Stomach (tissue), 9 donors: ENCODE data around the gene DNAAF1. TPM values are rescaled to one million over a fixed set of nuclear protein-coding genes. Genes with fewer than 3 reads are reported as not detected.

Source experiments
- DNase-seq, 2 donors: peaks; one replicate each; pipeline versions ENCODE4 v3.0.0 to v3.0.0-alpha.2; 2013 to 2019
- H3K27ac ChIP-seq, 5 donors: fragments of 200-600 bp in 4 of 5; sonication (generic) in 4 of 5; one replicate each; pipeline ENCODE4 v1.5.1; 2013 to 2019; ENCODE audit warnings: mild to moderate bottlenecking in 1 of 5, moderate library complexity in 1 of 5
- H3K27me3 ChIP-seq, 3 donors: fragments of 200-600 bp; sonication (generic); one replicate each; pipeline ENCODE4 v1.5.1; 2017 to 2019; ENCODE audit warnings: mixed run types in 1 of 3
- H3K36me3 ChIP-seq, 4 donors: fragments of 200-600 bp; sonication (generic); 1 replicate in 3 of 4; 2 replicates in 1 of 4; pipeline ENCODE4 v1.5.1; 2016 to 2019
- H3K4me1 ChIP-seq, 4 donors: fragments of 200-600 bp; sonication (generic); one replicate each; pipeline ENCODE4 v1.5.1; 2016 to 2019
- H3K4me3 ChIP-seq, 4 donors: fragments of 200-600 bp; sonication (generic) in 3 of 4; one replicate each; pipeline ENCODE4 v1.5.1; 2016 to 2019; ENCODE audit warnings: mild to moderate bottlenecking in 1 of 4
- H3K9me3 ChIP-seq, 4 donors: fragments of 200-600 bp; sonication (generic); one replicate each; pipeline ENCODE4 v1.5.1; 2016 to 2019
- CTCF ChIP-seq, 7 experiments: fragments of 450-650 bp in 4 of 7; fragments of 200-600 bp in 3 of 7; sonication (generic) in 3 of 7; IDR thresholded peaks; one replicate each; pipeline ENCODE4 v1.5.1; 2016 to 2019; ENCODE audit warnings: antibody characterized with exemption in 7 of 7, control low read depth in 2 of 7, mild to moderate bottlenecking in 1 of 7
- EP300 ChIP-seq: sonication (generic); formaldehyde crosslinking; IDR thresholded peaks from one replicate; pipeline ENCODE4 v1.6.1; 2017; ENCODE audit warnings: antibody characterized with exemption
- POLR2A ChIP-seq, 4 donors: fragments of 450-650 bp; IDR thresholded peaks; one replicate each; pipeline ENCODE4 v1.6.1; 2016; ENCODE audit warnings: antibody characterized with exemption in 4 of 4, control low read depth in 2 of 4, mild to moderate bottlenecking in 1 of 4, moderate library complexity in 1 of 4
- POLR2AphosphoS5 ChIP-seq, 3 donors: sonication (generic); formaldehyde crosslinking; IDR thresholded peaks; one replicate each; pipeline ENCODE4 v1.6.1; 2016; ENCODE audit warnings: antibody characterized with exemption in 3 of 3
- WGBS, 5 donors: extraction: QIAGEN DNeasy Blood & Tissue Kit in 3 of 5; methylation state at CpG; one replicate each; pipeline versions ENCODE4 v1.1.5 to v1.1.7; 2013 to 2018; 5-methylcytosine and 5-hydroxymethylcytosine counted together
- intact Hi-C: fragments of 100-400 bp; cut with DNase I; formaldehyde crosslinking; loops from one replicate; pipeline ENCODE4 v1.15.1; 2023; ENCODE audit warnings: low total_unique reads
- polyA plus RNA-seq, 3 donors: library from polyadenylated mRNA; stranded (reverse); fragments of 200-250 nt; gene quantifications; one replicate each; pipeline ENCODE4 v1.2.3, GENCODE V29; 2013
- total RNA-seq, 5 donors: library from RNA; depleted of rRNA; stranded (reverse); fragments of >200 nt; gene quantifications; one replicate each; pipeline versions ENCODE4 v1.1.0 to v1.2.3, GENCODE V29; 2014 to 2016
- donor health status: healthy with polysubstance abuse.
- donor health status: Bipolar disorder and iron deficiency.
- donor health status: healthy.

DNAAF1 gene
- total and polyA plus RNA-seq, 8 donors, result 0.37 to 11.4 (median 1.4) TPM; not detected in 3

GRCh38 chr16:84190731-84191388 lies 45.8 kb downstream of the DNAAF1 start, which contains the start of gene ADAD2:
TSS of gene ADAD2 (plus strand) at chr16:84191157. CDS start at chr16:84191231, 74 bp downstream.
- 89 to 93% (median 92%) methylated on average over 35 to 47 of the region's 47 CpGs for WGBS, 5 donors
- Histone ChIP-seq H3K27me3 (peaks cover 0 to 11% (median 6%) of the 10 kb centered on the region in 3 donors), H3K4me1 (peaks cover 4 to 9% (median 7%) of the 10 kb centered on the region in 4 donors), H3K27ac (no peak within 1 kb of the TSS), H3K36me3 (no peaks in the 10 kb centered on the region), H3K9me3 (no peaks in the 10 kb centered on the region), H3K4me3 (no peak within 1 kb of the TSS)
- intact Hi-C loops, result loop anchor here (10.0 kb wide), 1 partner anchor 216 kb away; no protein-coding TSS in a partner anchor
- no peak for DNase-seq
- TF ChIP-seq POLR2AphosphoS5 (IDR thresholded peaks at IDR 0.05) (no peak), EP300 (no peak), POLR2A (IDR thresholded peaks at IDR 0.05) (no peak), CTCF (IDR thresholded peaks at IDR 0.05) (no peak)

- intact Hi-C loops, result loop anchor here (10.0 kb wide), 1 partner anchor 217 kb away; no protein-coding TSS in a partner anchor
- H3K36me3 ChIP-seq, result no peaks in the 10 kb centered on the region
- no peak for DNase-seq
- no peaks in the 10 kb centered on the region for H3K9me3 ChIP-seq
- H3K27ac ChIP-seq, result no peak overlapping the region
- H3K4me3 ChIP-seq, result no peak overlapping the region
- peaks cover 0 to 16% (median 10%) of the 10 kb centered on the region in 3 donors for H3K27me3 ChIP-seq
- peaks cover 0 to 4% (median 2%) of the 10 kb centered on the region in 4 donors for H3K4me1 ChIP-seq
- WGBS, 5 donors, result 85 to 94% (median 91%) methylated on average over 13 to 16 of the region's 16 CpGs
- no peak for TF ChIP-seq POLR2A (IDR thresholded peaks at IDR 0.05)
- no peak for TF ChIP-seq EP300
- no peak for TF ChIP-seq POLR2AphosphoS5 (IDR thresholded peaks at IDR 0.05)
- no peak for TF ChIP-seq CTCF (IDR thresholded peaks at IDR 0.05)
Measured at GRCh38 chr16:84191466-84191865, 46.4 kb downstream of the DNAAF1 start.

- WGBS, 5 donors, result 80 to 86% (median 83%) methylated on average over 7 of the region's 7 CpGs
- TF ChIP-seq CTCF (IDR thresholded peaks at IDR 0.05), result no peak
- no peak for TF ChIP-seq POLR2A (IDR thresholded peaks at IDR 0.05)
- no peak for TF ChIP-seq EP300
- no peak for TF ChIP-seq POLR2AphosphoS5 (IDR thresholded peaks at IDR 0.05)
- Histone ChIP-seq H3K4me3 (no peak overlapping the region), H3K36me3 (no peaks in the 10 kb centered on the region), H3K27ac (no peak overlapping the region), H3K9me3 (no peaks in the 10 kb centered on the region), H3K27me3 (peaks cover 0 to 30% (median 10%) of the 10 kb centered on the region in 3 donors), H3K4me1 (no peaks in the 10 kb centered on the region)
- no peak for DNase-seq
- intact Hi-C loops, result loop anchor here (10.0 kb wide), 1 partner anchor 219 kb away; no protein-coding TSS in a partner anchor
Measured at GRCh38 chr16:84193480-84193879, 48.4 kb downstream of the DNAAF1 start.

- H3K27ac ChIP-seq, result no peak overlapping the region
- H3K4me3 ChIP-seq, result no peak overlapping the region
- no peaks in the 10 kb centered on the region for H3K36me3 ChIP-seq
- H3K27me3 ChIP-seq, result peaks cover 0 to 30% (median 10%) of the 10 kb centered on the region in 3 donors
- H3K4me1 ChIP-seq, result no peaks in the 10 kb centered on the region
- DNase-seq, result no peak
- WGBS, 5 donors, result 86 to 90% (median 89%) methylated on average over 11 of the region's 11 CpGs
- H3K9me3 ChIP-seq, result no peaks in the 10 kb centered on the region
- intact Hi-C loops, result loop anchor here (10.0 kb wide), 1 partner anchor 219 kb away; no protein-coding TSS in a partner anchor
- TF ChIP-seq POLR2A (IDR thresholded peaks at IDR 0.05) (no peak), POLR2AphosphoS5 (IDR thresholded peaks at IDR 0.05) (no peak)
Measured at GRCh38 chr16:84194018-84194417, 48.9 kb downstream of the DNAAF1 start.
